ENCODE results near the gene INSR.

DNA sequence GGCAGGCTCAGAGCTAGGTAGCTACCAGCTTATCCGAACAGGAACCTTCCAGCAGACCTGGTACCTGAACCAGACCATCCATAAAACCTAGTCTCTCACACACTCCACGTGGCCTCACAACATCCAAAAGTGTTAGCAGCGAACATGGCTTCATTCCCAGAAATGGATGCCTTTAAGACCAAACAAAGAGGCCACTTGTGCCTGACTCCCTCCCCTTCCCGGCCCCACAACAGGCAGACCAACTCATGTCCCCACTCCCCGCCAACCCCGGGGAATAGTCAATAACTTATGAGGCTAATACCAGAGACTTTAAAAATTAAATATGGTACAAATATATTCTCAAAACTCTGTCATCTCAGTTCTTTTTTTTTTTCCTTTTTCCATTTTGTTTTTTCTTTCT, 178.5 kb downstream of the INSR start:
- TF ChIP-seq POLR2AphosphoS5 (IDR thresholded peaks at IDR 0.05; ENCODE audit: low read depth, low read length) (no peak), TCF7L2 (IDR thresholded peaks at IDR 0.05; ENCODE audit: low read depth, low read length) (no peak), SIN3A (IDR thresholded peaks at IDR 0.05; ENCODE audit: borderline replicate concordance, insufficient read depth, low read depth, low read length) (no peak)
- TF ChIP-seq, protein P1, sequence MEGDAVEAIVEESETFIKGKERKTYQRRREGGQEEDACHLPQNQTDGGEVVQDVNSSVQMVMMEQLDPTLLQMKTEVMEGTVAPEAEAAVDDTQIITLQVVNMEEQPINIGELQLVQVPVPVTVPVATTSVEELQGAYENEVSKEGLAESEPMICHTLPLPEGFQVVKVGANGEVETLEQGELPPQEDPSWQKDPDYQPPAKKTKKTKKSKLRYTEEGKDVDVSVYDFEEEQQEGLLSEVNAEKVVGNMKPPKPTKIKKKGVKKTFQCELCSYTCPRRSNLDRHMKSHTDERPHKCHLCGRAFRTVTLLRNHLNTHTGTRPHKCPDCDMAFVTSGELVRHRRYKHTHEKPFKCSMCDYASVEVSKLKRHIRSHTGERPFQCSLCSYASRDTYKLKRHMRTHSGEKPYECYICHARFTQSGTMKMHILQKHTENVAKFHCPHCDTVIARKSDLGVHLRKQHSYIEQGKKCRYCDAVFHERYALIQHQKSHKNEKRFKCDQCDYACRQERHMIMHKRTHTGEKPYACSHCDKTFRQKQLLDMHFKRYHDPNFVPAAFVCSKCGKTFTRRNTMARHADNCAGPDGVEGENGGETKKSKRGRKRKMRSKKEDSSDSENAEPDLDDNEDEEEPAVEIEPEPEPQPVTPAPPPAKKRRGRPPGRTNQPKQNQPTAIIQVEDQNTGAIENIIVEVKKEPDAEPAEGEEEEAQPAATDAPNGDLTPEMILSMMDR (IDR thresholded peaks at IDR 0.05), result no peak
- TF ChIP-seq, protein P2, sequence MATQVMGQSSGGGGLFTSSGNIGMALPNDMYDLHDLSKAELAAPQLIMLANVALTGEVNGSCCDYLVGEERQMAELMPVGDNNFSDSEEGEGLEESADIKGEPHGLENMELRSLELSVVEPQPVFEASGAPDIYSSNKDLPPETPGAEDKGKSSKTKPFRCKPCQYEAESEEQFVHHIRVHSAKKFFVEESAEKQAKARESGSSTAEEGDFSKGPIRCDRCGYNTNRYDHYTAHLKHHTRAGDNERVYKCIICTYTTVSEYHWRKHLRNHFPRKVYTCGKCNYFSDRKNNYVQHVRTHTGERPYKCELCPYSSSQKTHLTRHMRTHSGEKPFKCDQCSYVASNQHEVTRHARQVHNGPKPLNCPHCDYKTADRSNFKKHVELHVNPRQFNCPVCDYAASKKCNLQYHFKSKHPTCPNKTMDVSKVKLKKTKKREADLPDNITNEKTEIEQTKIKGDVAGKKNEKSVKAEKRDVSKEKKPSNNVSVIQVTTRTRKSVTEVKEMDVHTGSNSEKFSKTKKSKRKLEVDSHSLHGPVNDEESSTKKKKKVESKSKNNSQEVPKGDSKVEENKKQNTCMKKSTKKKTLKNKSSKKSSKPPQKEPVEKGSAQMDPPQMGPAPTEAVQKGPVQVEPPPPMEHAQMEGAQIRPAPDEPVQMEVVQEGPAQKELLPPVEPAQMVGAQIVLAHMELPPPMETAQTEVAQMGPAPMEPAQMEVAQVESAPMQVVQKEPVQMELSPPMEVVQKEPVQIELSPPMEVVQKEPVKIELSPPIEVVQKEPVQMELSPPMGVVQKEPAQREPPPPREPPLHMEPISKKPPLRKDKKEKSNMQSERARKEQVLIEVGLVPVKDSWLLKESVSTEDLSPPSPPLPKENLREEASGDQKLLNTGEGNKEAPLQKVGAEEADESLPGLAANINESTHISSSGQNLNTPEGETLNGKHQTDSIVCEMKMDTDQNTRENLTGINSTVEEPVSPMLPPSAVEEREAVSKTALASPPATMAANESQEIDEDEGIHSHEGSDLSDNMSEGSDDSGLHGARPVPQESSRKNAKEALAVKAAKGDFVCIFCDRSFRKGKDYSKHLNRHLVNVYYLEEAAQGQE (IDR thresholded peaks at IDR 0.05; ENCODE audit: insufficient read depth in 1 of 2, low read depth in 2 of 2, low read length in 1 of 2), result no peak

All from Panc1 (cell line).